ENCODE results near the gene SLC25A20. TPM values are rescaled to one million over a fixed set of nuclear protein-coding genes. Genes with fewer than 3 reads are reported as not detected.

Gene SLC25A20
- total RNA-seq, 3 donors from 2014 or later: 32.7 to 39.0 (median 36.9) TPM

DNA sequence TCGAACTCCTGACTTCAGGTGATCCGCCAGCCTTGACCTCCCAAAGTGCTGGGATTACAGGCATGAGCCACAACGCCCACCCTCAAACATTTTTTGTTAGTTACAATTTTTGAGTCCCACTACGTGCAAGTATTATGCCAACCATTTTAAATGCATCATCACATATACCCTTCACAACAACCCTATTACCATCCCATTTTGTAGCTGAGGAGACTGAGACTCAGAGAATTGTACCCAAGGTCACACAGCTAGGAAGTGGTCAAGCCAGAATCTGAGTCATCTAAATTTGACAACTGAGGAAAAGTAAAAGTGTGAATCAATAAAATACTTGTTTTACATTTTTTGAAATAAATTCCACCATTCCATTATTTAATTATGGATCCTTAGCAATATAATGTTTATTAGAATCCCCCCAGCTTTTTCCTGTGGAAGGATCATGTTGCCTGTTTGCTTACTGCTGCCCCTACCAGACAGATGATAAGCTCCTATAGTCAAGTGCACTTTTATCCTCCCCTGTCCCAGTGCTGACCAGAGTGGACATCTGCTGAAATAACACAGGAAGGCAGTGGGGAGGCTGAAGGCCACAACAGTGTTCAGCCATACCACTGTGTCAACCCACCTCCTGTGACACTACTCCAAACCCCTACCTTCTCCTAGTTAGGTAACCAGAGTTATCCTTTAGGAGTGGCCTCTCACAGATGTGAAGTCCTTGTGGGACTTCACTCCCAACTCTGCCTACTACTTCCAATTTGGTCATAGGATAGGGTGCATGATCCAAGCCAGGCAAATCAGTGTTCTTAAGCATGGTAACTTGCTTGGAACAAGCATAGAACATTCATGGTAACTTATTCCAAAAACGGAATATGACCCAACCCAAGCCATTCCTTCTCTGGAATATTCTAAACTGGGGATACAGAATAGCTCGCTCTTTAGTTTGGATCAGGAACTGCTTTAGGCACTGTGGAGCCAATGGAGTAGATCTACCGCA is 79.2 kb downstream of the SLC25A20 start:
- no peak for ATAC-seq
- no peak for DNase-seq
- Histone ChIP-seq H3K36me3 (ENCODE audit: low read depth) (no peaks in the 10 kb centered on the region), H3K9me3 (no peaks in the 10 kb centered on the region), H3K4me3 (no peak overlapping the region), H3K4me1 (ENCODE audit: low read depth) (no peaks in the 10 kb centered on the region)
- TF ChIP-seq, protein P1, sequence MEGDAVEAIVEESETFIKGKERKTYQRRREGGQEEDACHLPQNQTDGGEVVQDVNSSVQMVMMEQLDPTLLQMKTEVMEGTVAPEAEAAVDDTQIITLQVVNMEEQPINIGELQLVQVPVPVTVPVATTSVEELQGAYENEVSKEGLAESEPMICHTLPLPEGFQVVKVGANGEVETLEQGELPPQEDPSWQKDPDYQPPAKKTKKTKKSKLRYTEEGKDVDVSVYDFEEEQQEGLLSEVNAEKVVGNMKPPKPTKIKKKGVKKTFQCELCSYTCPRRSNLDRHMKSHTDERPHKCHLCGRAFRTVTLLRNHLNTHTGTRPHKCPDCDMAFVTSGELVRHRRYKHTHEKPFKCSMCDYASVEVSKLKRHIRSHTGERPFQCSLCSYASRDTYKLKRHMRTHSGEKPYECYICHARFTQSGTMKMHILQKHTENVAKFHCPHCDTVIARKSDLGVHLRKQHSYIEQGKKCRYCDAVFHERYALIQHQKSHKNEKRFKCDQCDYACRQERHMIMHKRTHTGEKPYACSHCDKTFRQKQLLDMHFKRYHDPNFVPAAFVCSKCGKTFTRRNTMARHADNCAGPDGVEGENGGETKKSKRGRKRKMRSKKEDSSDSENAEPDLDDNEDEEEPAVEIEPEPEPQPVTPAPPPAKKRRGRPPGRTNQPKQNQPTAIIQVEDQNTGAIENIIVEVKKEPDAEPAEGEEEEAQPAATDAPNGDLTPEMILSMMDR (IDR thresholded peaks at IDR 0.05): no peak
- intact Hi-C loops (cut with DNase I, micrococcal nuclease): no loop called here

DNA sequence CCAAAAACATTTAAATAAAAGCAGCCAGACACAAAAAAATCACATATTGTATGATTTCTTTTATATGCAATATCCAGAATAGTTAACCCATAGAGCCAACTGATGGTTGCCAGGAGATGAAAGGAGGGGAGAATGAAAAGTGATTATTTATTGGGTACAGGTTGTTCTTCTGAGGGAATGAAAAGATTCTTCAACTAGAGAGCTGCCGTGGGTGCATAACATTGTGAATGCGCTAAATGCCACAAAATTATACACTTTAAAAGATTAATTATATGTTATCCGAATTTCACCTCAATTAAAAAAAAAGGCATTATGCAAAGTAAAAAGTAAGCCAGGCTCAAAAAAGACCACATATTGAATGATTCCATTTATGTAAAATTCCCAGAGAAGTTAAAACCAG is 87.2 kb downstream of the SLC25A20 start:
- intact Hi-C loops (cut with DNase I, micrococcal nuclease): no loop called here
- ATAC-seq (no peak), DNase-seq (no peak)
- H3K4me3 ChIP-seq: no peak overlapping the region
- TF ChIP-seq, protein P1 (IDR thresholded peaks at IDR 0.05): no peak
- H3K9me3 ChIP-seq: no peaks in the 10 kb centered on the region
- H3K36me3 ChIP-seq (ENCODE audit: low read depth): no peaks in the 10 kb centered on the region
- H3K4me1 ChIP-seq (ENCODE audit: low read depth): no peaks in the 10 kb centered on the region

Other genes with a start within 250 kb of the SLC25A20 start
- 1 to 10 TPM; 1.1 to 2.7 (median 2.3) TPM for gene CELSR3, start 236.0 kb downstream of the SLC25A20 start, total RNA-seq
- 10 to 100 TPM; 21.7 to 27.3 (median 23.7) TPM for gene NCKIPSD, start 213.0 kb downstream of the SLC25A20 start, total RNA-seq
- 100 to 1,000 TPM in 2 of 3 donors, 10 to 100 TPM in 1; 99.3 to 199 (median 137) TPM for gene IP6K2, start 181.7 kb downstream of the SLC25A20 start, total RNA-seq
- 10 to 100 TPM; 53.3 to 76.3 (median 55.6) TPM for gene PRKAR2A, start 51.0 kb downstream of the SLC25A20 start, total RNA-seq
- 100 to 1,000 TPM in 1 of 3 donors, 10 to 100 TPM in 2; 73.3 to 109 (median 82.1) TPM for gene ARIH2, start 20.0 kb upstream of the SLC25A20 start, total RNA-seq
- gene P4HTM, start 91.4 kb upstream of the SLC25A20 start, total RNA-seq: 10 to 100 TPM; 40.2 to 60.6 (median 41.4) TPM
- gene WDR6, start 108.5 kb upstream of the SLC25A20 start, total RNA-seq: 100 to 1,000 TPM in 2 of 3 donors, 10 to 100 TPM in 1; 98.5 to 205 (median 165) TPM
- 10 to 100 TPM; 16.7 to 32.7 (median 18.9) TPM for gene DALRD3, start 119.7 kb upstream of the SLC25A20 start, total RNA-seq
- 10 to 100 TPM; 61.0 to 69.9 (median 63.2) TPM for gene NDUFAF3, start 123.2 kb upstream of the SLC25A20 start, total RNA-seq
- 100 to 1,000 TPM; 113 to 146 (median 114) TPM for gene IMPDH2, start 130.5 kb upstream of the SLC25A20 start, total RNA-seq
- 100 to 1,000 TPM in 1 of 3 donors, 10 to 100 TPM in 2; 73.0 to 104 (median 86.1) TPM for gene QRICH1, start 195.2 kb upstream of the SLC25A20 start, total RNA-seq
- gene QARS1, start 205.9 kb upstream of the SLC25A20 start, total RNA-seq: 100 to 1,000 TPM; 235 to 415 (median 373) TPM
- 10 to 100 TPM; 65.7 to 84.7 (median 82.6) TPM for gene USP19, start 221.9 kb upstream of the SLC25A20 start, total RNA-seq
- 100 to 1,000 TPM in 1 of 3 donors, 10 to 100 TPM in 2; 52.1 to 354 (median 82.0) TPM for gene LAMB2, start 234.2 kb upstream of the SLC25A20 start, total RNA-seq